GM18909 (cell line): ENCODE data around the gene RNASE7.

Experiments used
- ATAC-seq: cut with Tn5 transposase; IDR thresholded peaks from one replicate; pipeline ENCODE4 v1.9.1; 2021; ENCODE audit warnings: mild to moderate bottlenecking; ENCODE audit not compliant: unreplicated experiment, poor library complexity

The RNASE7 gene

GRCh38 chr14:21060614-21061346 lies 18.6 kb downstream of the RNASE7 start:
- no peak for ATAC-seq

- ATAC-seq, result no peak
Measured at GRCh38 chr14:21061347-21061668, 19.1 kb downstream of the RNASE7 start.

- ATAC-seq, result no peak
Measured at GRCh38 chr14:21063479-21063878, 21.3 kb downstream of the RNASE7 start.

- ATAC-seq, result no peak
Measured at GRCh38 chr14:21066882-21067502, 24.8 kb downstream of the RNASE7 start.

- no peak for ATAC-seq
Measured at GRCh38 chr14:21068521-21069387, 26.6 kb downstream of the RNASE7 start.

- no peak for ATAC-seq
Measured at GRCh38 chr14:21069388-21070082, 27.4 kb downstream of the RNASE7 start.

GRCh38 chr14:21070083-21070609 lies 28.0 kb downstream of the RNASE7 start, which contains the start of gene ARHGEF40:
Gene ARHGEF40, plus strand, starts transcription at chr14:21070304. Its CDS starts 93 bp downstream, at chr14:21070397.
- ATAC-seq, result no peak

GRCh38 chr14:21070610-21071224 lies 28.6 kb downstream of the RNASE7 start:
- peak; percentile 3 for ATAC-seq

GRCh38 chr14:21071225-21072030 lies 29.3 kb downstream of the RNASE7 start:
- peak; percentile 70 for ATAC-seq

GRCh38 chr14:21072031-21072473 lies 29.9 kb downstream of the RNASE7 start:
- no peak for ATAC-seq

GRCh38 chr14:21072781-21073339 lies 30.7 kb downstream of the RNASE7 start:
- no peak for ATAC-seq

GRCh38 chr14:21073921-21074320 lies 31.8 kb downstream of the RNASE7 start:
- ATAC-seq, result no peak

GRCh38 chr14:21074398-21075272 lies 32.5 kb downstream of the RNASE7 start:
- ATAC-seq, result no peak

GRCh38 chr14:21075719-21076437 lies 33.7 kb downstream of the RNASE7 start:
- ATAC-seq, result no peak

GRCh38 chr14:21077672-21078071 lies 35.5 kb downstream of the RNASE7 start:
- ATAC-seq, result no peak

- ATAC-seq, result no peak
Measured at GRCh38 chr14:21078287-21078686, 36.1 kb downstream of the RNASE7 start.

- ATAC-seq, result no peak
Measured at GRCh38 chr14:21078726-21079125, 36.6 kb downstream of the RNASE7 start.
